Endothelial cell of umbilical vein (primary cell): Measurements from ENCODE around the gene PTGER4. TPM values are rescaled to one million over a fixed set of nuclear protein-coding genes. Genes with fewer than 3 reads are reported as not detected.
A peak's percentile ranks its signal among the peaks of the same experiment; 100 is the strongest.

ENCODE experiments used
- BruUV-seq: library from RNA; stranded (reverse); fragments of 400-500 nt; replicated peaks from 2 replicates; lab custom pipeline; 2021; lab: Mats Ljungman, UMichigan
- CTCF ChIA-PET: fragments of 300-600, 350-600 bp; sonication (Branson Sonifier 250); formaldehyde crosslinking; loops from one replicate; lab custom pipeline; 2021; ENCODE audit warnings: antibody characterized with exemption, inconsistent platforms; lab: Charles Lee
- POLR2A ChIA-PET: fragments of 300-600, 350-600 bp; sonication (Branson Sonifier 250); formaldehyde crosslinking; loops from one replicate; lab custom pipeline; 2021; ENCODE audit warnings: antibody characterized with exemption, inconsistent platforms; lab: Charles Lee
- DNase-seq: peaks from one replicate; pipeline ENCODE4 v3.0.0-alpha.2; 2011; ENCODE audit warnings: low read depth, low spot score
- FAIRE-seq: peaks from 2 replicates; lab custom pipeline; 2011; peaks lifted over from hg19 to GRCh38; lab: Jason Lieb, UNC
- H2AFZ ChIP-seq: 2 replicates; pipeline ENCODE4 v1.6.0; 2012; ENCODE audit warnings: low read depth, low read length, control low read depth, inconsistent platforms
- H3K27ac ChIP-seq: 2 replicates; pipeline ENCODE4 v1.5.1; 2011; ENCODE audit warnings: low read depth, mild to moderate bottlenecking, control low read depth, low read length, moderate library complexity; ENCODE audit not compliant: insufficient read depth
- H3K27me3 ChIP-seq, 2 experiments: 2 replicates each; pipeline versions ENCODE4 v1.6.0 to v1.6.1; 2011; ENCODE audit warnings: low read length in 2 of 2, mixed read lengths in 1 of 2; ENCODE audit not compliant: control insufficient read depth in 2 of 2, insufficient read depth in 2 of 2
- H3K36me3 ChIP-seq, 2 experiments: 2 replicates in 1 of 2; 3 replicates in 1 of 2; pipeline ENCODE4 v1.5.1; 2011; ENCODE audit warnings: low read length in 2 of 2, mild to moderate bottlenecking in 1 of 2, moderate library complexity in 1 of 2; ENCODE audit not compliant: control insufficient read depth in 2 of 2, insufficient read depth in 2 of 2; ENCODE audit errors: extremely low read depth in 1 of 2
- H3K4me1 ChIP-seq: 3 replicates; pipeline ENCODE4 v1.5.1; 2011; ENCODE audit warnings: mild to moderate bottlenecking, low read length; ENCODE audit not compliant: control insufficient read depth, insufficient read depth; ENCODE audit errors: extremely low read depth
- H3K4me2 ChIP-seq: 2 replicates; pipeline ENCODE4 v1.6.1; 2011; ENCODE audit warnings: low read length, control low read depth, mixed read lengths; ENCODE audit not compliant: insufficient read depth
- H3K4me3 ChIP-seq, 3 experiments: fragments of 200-600 bp in 1 of 3; sonication (generic), shearing (Covaris generic) in 1 of 3; replicated peaks in 1 of 3; 2 replicates each; pipeline ENCODE4 v1.5.1; 2011 to 2016; ENCODE audit warnings: control low read depth in 3 of 3, low read length in 3 of 3, mild to moderate bottlenecking in 2 of 3, inconsistent platforms in 1 of 3, low read depth in 1 of 3, moderate library complexity in 1 of 3; ENCODE audit not compliant: insufficient read depth in 1 of 3
- H3K79me2 ChIP-seq: 2 replicates; pipeline ENCODE4 v1.6.0; 2012; ENCODE audit warnings: low read length, inconsistent platforms; ENCODE audit not compliant: control insufficient read depth, insufficient read depth
- H3K9ac ChIP-seq: replicated peaks from 2 replicates; pipeline ENCODE3; 2011; ENCODE audit warnings: low read length, control low read depth; ENCODE audit not compliant: insufficient read depth; ENCODE audit errors: extremely low read depth
- H3K9me1 ChIP-seq: replicated peaks from 3 replicates; pipeline ENCODE4 v1.6.0; 2011; ENCODE audit warnings: mild to moderate bottlenecking, low read length; ENCODE audit not compliant: control insufficient read depth, insufficient read depth; ENCODE audit errors: extremely low read depth
- H3K9me3 ChIP-seq: replicated peaks from 2 replicates; pipeline ENCODE4 v1.5.1; 2012; ENCODE audit warnings: low read length, inconsistent platforms; ENCODE audit not compliant: control insufficient read depth, insufficient read depth
- H4K20me1 ChIP-seq: replicated peaks from 2 replicates; pipeline ENCODE3; 2011; ENCODE audit warnings: mild to moderate bottlenecking, low read length; ENCODE audit not compliant: control insufficient read depth, insufficient read depth; ENCODE audit errors: extremely low read depth
- CTCF ChIP-seq, 2 donors: IDR thresholded peaks; 1 replicate in 1 of 2; 2 replicates in 1 of 2; pipeline ENCODE4 v1.5.1; 2011; ENCODE audit warnings: low read length in 2 of 2, mild to moderate bottlenecking in 2 of 2, moderate library complexity in 2 of 2, control low read depth in 1 of 2, inconsistent platforms in 1 of 2, low read depth in 1 of 2; ENCODE audit not compliant: insufficient read depth in 1 of 2; ENCODE audit errors: extremely low read depth in 1 of 2
- EZH2 ChIP-seq: IDR thresholded peaks from 2 replicates; pipeline ENCODE4 v1.6.1; 2012; ENCODE audit warnings: borderline replicate concordance, low read depth, mild to moderate bottlenecking, moderate library complexity, low read length, inconsistent platforms; ENCODE audit not compliant: severe bottlenecking
- FOS ChIP-seq: IDR thresholded peaks from 2 replicates; pipeline ENCODE4 v1.6.1; 2011; ENCODE audit warnings: mild to moderate bottlenecking, low read length, moderate library complexity, borderline replicate concordance; ENCODE audit not compliant: insufficient read depth
- GATA2 ChIP-seq: IDR thresholded peaks from 2 replicates; pipeline ENCODE4 v1.7.0; 2011; ENCODE audit warnings: low read depth, mild to moderate bottlenecking, moderate library complexity, mixed read lengths, low read length; ENCODE audit not compliant: insufficient read length, insufficient read depth
- JUN ChIP-seq: IDR thresholded peaks from 2 replicates; pipeline ENCODE4 v1.6.1; 2011; ENCODE audit warnings: borderline replicate concordance, low read depth; ENCODE audit not compliant: insufficient read length, insufficient read depth
- MYC ChIP-seq: IDR thresholded peaks from one replicate; pipeline ENCODE4 v1.6.1; 2011; ENCODE audit warnings: mild to moderate bottlenecking, low read depth, low read length
- POLR2A ChIP-seq: IDR thresholded peaks from 2 replicates; pipeline ENCODE4 v1.6.1; 2012; ENCODE audit warnings: low read depth, mild to moderate bottlenecking, control low read depth, low read length
- POLR2AphosphoS5 ChIP-seq: IDR thresholded peaks from 2 replicates; pipeline ENCODE4 v1.6.1; 2012; ENCODE audit warnings: low read depth, mild to moderate bottlenecking, control low read depth, low read length, moderate library complexity; ENCODE audit not compliant: insufficient read depth
- dilution Hi-C: fragments of 300-500 bp; cut with MboI; formaldehyde crosslinking; loops from one replicate; pipeline ENCODE4 v1.15.0; 2019; ENCODE audit warnings: low sequenced_read_pairs; ENCODE audit not compliant: extremely low pct_ligation_motif_present
- intact Hi-C: fragments of 100-400 bp; cut with micrococcal nuclease; formaldehyde crosslinking; loops from one replicate; pipeline ENCODE4 v1.10.0; 2022
- polyA plus RNA-seq, 4 experiments: library from polyadenylated mRNA; depleted of rRNA in 3 of 4; stranded (reverse) in 3 of 4; unstranded in 1 of 4; fragments of >200 nt; gene quantifications; 2 replicates each; pipeline versions ENCODE4 v1.2.1 to v1.2.3, GENCODE V29; 2011 to 2012; ENCODE audit warnings: missing spikeins in 1 of 4
- total RNA-seq: library from RNA; stranded (reverse); gene quantifications from 2 replicates; pipeline ENCODE4 v1.2.3, GENCODE V29; 2021
- TF ChIP-seq, protein P1 (sequence below): IDR thresholded peaks from 2 replicates; pipeline ENCODE4 v1.6.1; 2011; ENCODE audit not compliant: insufficient read depth, insufficient read length

The PTGER4 gene
- total and polyA plus RNA-seq, 2 donors (not counting 3 experiments of a cell fraction or from before 2014, with no cell fraction given), result 23.6 to 37.4 TPM

GRCh38 chr5:40646266-40646665, 33.4 kb upstream of the PTGER4 start:
- no TSS peak for BruUV-seq
- no peaks in the 10 kb centered on the region for H3K79me2 ChIP-seq
- H3K4me3 ChIP-seq, result no peak overlapping the region
- ChIA-PET POLR2A (no interaction called here), CTCF (interaction anchor here (1.1 kb wide), 1 partner anchor 10 kb away, joined by 3 read pairs; no protein-coding TSS in a partner anchor)
- dilution Hi-C loops, result no loop called here
- H3K36me3 ChIP-seq, result no peaks in the 10 kb centered on the region
- H4K20me1 ChIP-seq, result no peaks in the 10 kb centered on the region
- H3K4me1 ChIP-seq, result peaks cover 6% of the 10 kb centered on the region
- TF ChIP-seq POLR2AphosphoS5 (no peak), EZH2 (no peak), JUN (no peak), GATA2 (no peak), FOS (no peak), MYC (no peak), CTCF (IDR thresholded peaks at IDR 0.05; ENCODE audit: extremely low read depth in 1 of 2, insufficient read depth in 1 of 2, low read depth in 1 of 2, low read length in 2 of 2) (no peak), POLR2A (no peak)
- TF ChIP-seq, protein P1, sequence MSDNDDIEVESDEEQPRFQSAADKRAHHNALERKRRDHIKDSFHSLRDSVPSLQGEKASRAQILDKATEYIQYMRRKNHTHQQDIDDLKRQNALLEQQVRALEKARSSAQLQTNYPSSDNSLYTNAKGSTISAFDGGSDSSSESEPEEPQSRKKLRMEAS, result no peak
- no peak overlapping the region for H3K4me2 ChIP-seq
- H3K9me1 ChIP-seq, result no peaks in the 10 kb centered on the region
- peak overlapping the region; percentile 51 for H2AFZ ChIP-seq
- FAIRE-seq, result peak; percentile 8
- intact Hi-C loops, result no loop called here
- DNase-seq, result peak; percentile 48
- H3K27me3 ChIP-seq, result no peaks in the 10 kb centered on the region
- H3K27ac ChIP-seq, result no peak overlapping the region
- no peaks in the 10 kb centered on the region for H3K9me3 ChIP-seq
- no peak overlapping the region for H3K9ac ChIP-seq
